ENCODE data around the gene PTH2R. TPM values are rescaled to one million over a fixed set of nuclear protein-coding genes. Genes with fewer than 3 reads are reported as not detected.

Gene PTH2R
- total RNA-seq, 2 experiments from 2014 or later: not detected

- Histone ChIP-seq H3K27ac (ENCODE audit: low read depth in 1 of 2, low read length in 2 of 2) (no peak overlapping the region), H3K36me3 (ENCODE audit: insufficient read depth, low read length) (no peaks in the 10 kb centered on the region), H3K9me3 (ENCODE audit: control insufficient read depth in 1 of 2, insufficient read depth in 1 of 2, low read length in 2 of 2) (peaks cover 0 to 18% of the 10 kb centered on the region in 2 experiments), H3K4me1 (ENCODE audit: insufficient read depth, low read length) (peaks cover 4% of the 10 kb centered on the region), H3K27me3 (ENCODE audit: control insufficient read depth in 1 of 2, insufficient read depth in 2 of 2, low read length in 2 of 2) (no peaks in the 10 kb centered on the region), H3K4me3 (ENCODE audit: low read length) (no peak overlapping the region)
- intact Hi-C loops (cut with DNase I, micrococcal nuclease): no loop called here
- no peak for DNase-seq
- H3K9me3 Mint-ChIP-seq: peaks cover 10% of the 10 kb centered on the region
- POLR2A ChIA-PET: no interaction called here
- no peak for ATAC-seq (ENCODE audit: poor library complexity)
- TF ChIP-seq CTCF (IDR thresholded peaks at IDR 0.05): no peak
- CTCF ChIA-PET: no interaction called here
- no peaks in the 10 kb centered on the region for H3K27me3 Mint-ChIP-seq
- no peak overlapping the region for H3K4me3 Mint-ChIP-seq
- no peaks in the 10 kb centered on the region for H3K4me1 Mint-ChIP-seq (ENCODE audit: low read depth)
- peaks cover 23% of the 10 kb centered on the region for H3K36me3 Mint-ChIP-seq (ENCODE audit: low read depth)
- no peak overlapping the region for H3K27ac Mint-ChIP-seq
These were observed 45.5 kb upstream of the PTH2R start for GRCh38 chr2:208361077-208361441.

GRCh38 chr2:208363485-208363884, 43.1 kb upstream of the PTH2R start:
- ATAC-seq (ENCODE audit: poor library complexity) (no peak), DNase-seq (no peak)
- no peak for TF ChIP-seq CTCF (IDR thresholded peaks at IDR 0.05)
- Mint-ChIP-seq H3K4me3 (no peak overlapping the region), H3K27ac (no peak overlapping the region), H3K4me1 (ENCODE audit: low read depth) (no peaks in the 10 kb centered on the region), H3K27me3 (no peaks in the 10 kb centered on the region), H3K36me3 (ENCODE audit: low read depth) (peaks cover 8% of the 10 kb centered on the region), H3K9me3 (peaks cover 12% of the 10 kb centered on the region)
- intact Hi-C loops (cut with DNase I, micrococcal nuclease): no loop called here
- POLR2A ChIA-PET: no interaction called here
- Histone ChIP-seq H3K27me3 (ENCODE audit: control insufficient read depth in 1 of 2, insufficient read depth in 2 of 2, low read length in 2 of 2) (no peaks in the 10 kb centered on the region), H3K4me3 (ENCODE audit: low read length) (no peak overlapping the region), H3K36me3 (ENCODE audit: insufficient read depth, low read length) (no peaks in the 10 kb centered on the region), H3K27ac (ENCODE audit: low read depth in 1 of 2, low read length in 2 of 2) (no peak overlapping the region), H3K4me1 (ENCODE audit: insufficient read depth, low read length) (peaks cover 4% of the 10 kb centered on the region), H3K9me3 (ENCODE audit: control insufficient read depth in 1 of 2, insufficient read depth in 1 of 2, low read length in 2 of 2) (peaks cover 0 to 18% of the 10 kb centered on the region in 2 experiments)
- CTCF ChIA-PET: no interaction called here

- H3K4me1 Mint-ChIP-seq (ENCODE audit: low read depth): no peaks in the 10 kb centered on the region
- no peak overlapping the region for H3K27ac Mint-ChIP-seq
- Histone ChIP-seq H3K4me1 (ENCODE audit: insufficient read depth, low read length) (no peaks in the 10 kb centered on the region), H3K36me3 (ENCODE audit: insufficient read depth, low read length) (no peaks in the 10 kb centered on the region), H3K27me3 (ENCODE audit: control insufficient read depth in 1 of 2, insufficient read depth in 2 of 2, low read length in 2 of 2) (no peaks in the 10 kb centered on the region), H3K4me3 (ENCODE audit: low read length) (no peak overlapping the region), H3K27ac (ENCODE audit: low read depth in 1 of 2, low read length in 2 of 2) (no peak overlapping the region), H3K9me3 (ENCODE audit: control insufficient read depth in 1 of 2, insufficient read depth in 1 of 2, low read length in 2 of 2) (no peaks in the 10 kb centered on the region)
- peaks cover 2% of the 10 kb centered on the region for H3K36me3 Mint-ChIP-seq (ENCODE audit: low read depth)
- H3K27me3 Mint-ChIP-seq: peaks cover 4% of the 10 kb centered on the region
- ATAC-seq (ENCODE audit: poor library complexity) (no peak), DNase-seq (no peak)
- POLR2A ChIA-PET: no interaction called here
- no peak for TF ChIP-seq CTCF (IDR thresholded peaks at IDR 0.05)
- CTCF ChIA-PET: no interaction called here
- H3K9me3 Mint-ChIP-seq: peaks cover 12% of the 10 kb centered on the region
- intact Hi-C loops (cut with DNase I, micrococcal nuclease): no loop called here
- H3K4me3 Mint-ChIP-seq: no peak overlapping the region
These were observed 40.1 kb upstream of the PTH2R start for GRCh38 chr2:208366215-208367127.
